Measurements from ENCODE around the gene CDS1.

Gene CDS1

DNA sequence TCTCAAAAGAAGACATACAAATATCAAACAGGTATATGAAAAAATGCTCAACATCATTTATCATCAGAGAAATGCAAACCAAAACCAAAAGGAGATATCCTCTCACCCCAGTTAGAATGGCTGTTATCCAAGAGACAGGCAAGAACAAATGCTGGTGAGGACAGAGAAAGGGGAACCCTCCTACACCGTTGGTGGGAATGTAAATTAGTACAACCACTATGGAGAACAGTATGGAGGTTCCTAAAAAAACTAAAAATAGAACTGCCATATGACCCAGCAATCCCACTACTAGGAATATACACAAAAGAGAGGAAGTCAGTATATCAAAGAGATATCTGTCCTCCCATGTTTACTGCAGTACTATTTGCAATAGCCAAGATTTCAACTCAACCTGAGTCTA, 83.5 kb downstream of the CDS1 start:
- TF ChIP-seq, protein P1, sequence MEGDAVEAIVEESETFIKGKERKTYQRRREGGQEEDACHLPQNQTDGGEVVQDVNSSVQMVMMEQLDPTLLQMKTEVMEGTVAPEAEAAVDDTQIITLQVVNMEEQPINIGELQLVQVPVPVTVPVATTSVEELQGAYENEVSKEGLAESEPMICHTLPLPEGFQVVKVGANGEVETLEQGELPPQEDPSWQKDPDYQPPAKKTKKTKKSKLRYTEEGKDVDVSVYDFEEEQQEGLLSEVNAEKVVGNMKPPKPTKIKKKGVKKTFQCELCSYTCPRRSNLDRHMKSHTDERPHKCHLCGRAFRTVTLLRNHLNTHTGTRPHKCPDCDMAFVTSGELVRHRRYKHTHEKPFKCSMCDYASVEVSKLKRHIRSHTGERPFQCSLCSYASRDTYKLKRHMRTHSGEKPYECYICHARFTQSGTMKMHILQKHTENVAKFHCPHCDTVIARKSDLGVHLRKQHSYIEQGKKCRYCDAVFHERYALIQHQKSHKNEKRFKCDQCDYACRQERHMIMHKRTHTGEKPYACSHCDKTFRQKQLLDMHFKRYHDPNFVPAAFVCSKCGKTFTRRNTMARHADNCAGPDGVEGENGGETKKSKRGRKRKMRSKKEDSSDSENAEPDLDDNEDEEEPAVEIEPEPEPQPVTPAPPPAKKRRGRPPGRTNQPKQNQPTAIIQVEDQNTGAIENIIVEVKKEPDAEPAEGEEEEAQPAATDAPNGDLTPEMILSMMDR (IDR thresholded peaks at IDR 0.05; ENCODE audit: insufficient read depth, missing control alignments): no peak
- no peak for DNase-seq (ENCODE audit: insufficient read length, low spot score)
- no peak for FAIRE-seq

DNA sequence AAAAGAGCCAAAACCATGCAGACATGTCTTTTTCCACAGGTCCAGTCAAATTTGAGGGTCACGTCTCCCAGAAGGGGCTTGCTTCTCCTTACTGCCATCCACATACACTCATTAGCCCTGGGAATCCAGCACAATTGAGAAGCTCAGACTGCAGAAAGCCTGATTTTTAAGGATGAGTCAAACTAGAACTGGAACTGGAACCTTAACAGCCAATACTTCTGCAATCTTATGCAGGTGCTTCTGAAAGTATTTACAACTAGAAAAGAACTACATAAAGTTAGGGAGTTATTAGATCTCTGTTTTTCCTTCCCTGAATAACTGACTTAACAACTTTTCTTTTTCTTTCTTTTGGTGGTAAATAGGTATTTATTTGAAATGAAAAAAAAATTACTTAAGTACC, 86.3 kb downstream of the CDS1 start:
- DNase-seq (ENCODE audit: insufficient read length, low spot score) (no peak), FAIRE-seq (no peak)
- TF ChIP-seq, protein P1 (IDR thresholded peaks at IDR 0.05; ENCODE audit: insufficient read depth, missing control alignments): no peak

DNA sequence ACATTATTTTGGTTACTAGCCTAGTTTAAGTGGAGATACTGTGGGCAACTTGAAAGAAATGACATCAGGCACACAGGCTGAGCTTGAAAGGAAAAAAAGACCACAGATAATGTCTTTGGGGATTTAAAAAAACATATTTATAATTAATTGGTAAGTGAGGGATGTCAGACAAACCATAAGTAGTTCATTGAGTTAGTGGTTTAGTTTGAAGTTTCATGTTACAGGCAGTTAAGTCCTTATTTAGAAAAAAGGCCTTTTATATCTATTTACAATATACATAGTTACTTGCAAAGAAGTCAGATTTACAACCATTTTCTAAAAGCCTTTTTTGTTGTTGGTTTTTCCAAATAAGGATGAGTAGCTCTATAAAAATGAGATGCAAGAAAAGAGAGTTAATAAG, 89.2 kb downstream of the CDS1 start:
- TF ChIP-seq, protein P1 (IDR thresholded peaks at IDR 0.05; ENCODE audit: insufficient read depth, missing control alignments): no peak
- FAIRE-seq (no peak), DNase-seq (ENCODE audit: insufficient read length, low spot score) (no peak)

DNA sequence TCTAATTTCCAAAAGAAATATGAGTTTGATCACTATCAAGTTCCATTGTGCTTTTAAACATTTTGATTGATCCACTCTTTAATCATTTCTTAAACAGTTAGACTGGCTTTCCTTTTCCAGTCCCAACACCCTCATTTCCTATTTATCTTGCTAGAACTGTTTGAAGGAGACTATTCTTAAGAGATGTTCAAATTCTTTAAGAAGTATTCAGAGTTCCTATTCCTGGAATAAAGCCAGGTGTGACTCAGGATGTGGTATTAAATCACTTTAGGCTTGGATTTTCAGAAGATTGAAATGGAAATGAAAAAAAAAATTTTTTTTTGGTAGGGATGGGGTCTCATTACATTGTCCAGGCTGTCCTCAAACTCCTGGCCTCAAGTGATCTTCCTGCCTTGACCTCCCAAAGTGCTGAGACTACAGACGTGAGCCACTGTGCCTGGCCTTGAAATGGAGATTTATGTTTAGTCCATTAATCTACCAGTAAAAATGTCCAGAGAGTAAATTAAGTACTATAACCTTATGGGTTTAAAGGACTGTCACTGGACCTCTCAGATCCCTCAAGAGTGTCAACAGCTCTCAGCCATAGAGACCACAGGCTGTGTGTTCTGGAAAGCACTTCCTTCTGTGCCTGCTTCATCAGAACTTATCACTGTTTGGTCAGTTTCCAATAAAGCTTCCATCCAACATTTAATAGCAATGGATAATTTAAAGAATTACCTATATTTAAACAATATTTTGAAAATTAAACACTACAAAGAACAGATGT, 90.7 kb downstream of the CDS1 start:
- FAIRE-seq (no peak), DNase-seq (ENCODE audit: insufficient read length, low spot score) (no peak)
- TF ChIP-seq, protein P1 (IDR thresholded peaks at IDR 0.05; ENCODE audit: insufficient read depth, missing control alignments): no peak

DNA sequence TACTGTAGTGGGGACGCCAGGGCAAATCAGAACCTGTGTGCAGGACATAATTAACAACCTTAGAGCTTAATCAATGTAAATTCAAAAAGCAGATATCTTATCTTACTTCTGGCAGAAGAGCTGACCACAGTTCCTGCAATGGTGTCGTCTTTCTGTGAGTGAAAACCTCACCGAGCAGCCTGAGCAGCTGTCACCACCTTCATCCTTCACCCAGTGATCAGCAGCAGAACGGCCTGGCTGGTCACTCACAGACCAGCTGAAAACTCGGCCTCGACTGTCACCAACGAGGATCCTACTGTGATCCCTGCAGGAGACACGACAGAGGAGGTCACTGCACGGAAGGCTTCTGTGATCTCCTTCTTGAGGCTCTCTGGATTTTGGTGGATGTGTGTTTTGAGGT, 94.2 kb downstream of the CDS1 start:
- FAIRE-seq (no peak), DNase-seq (ENCODE audit: insufficient read length, low spot score) (no peak)

DNA sequence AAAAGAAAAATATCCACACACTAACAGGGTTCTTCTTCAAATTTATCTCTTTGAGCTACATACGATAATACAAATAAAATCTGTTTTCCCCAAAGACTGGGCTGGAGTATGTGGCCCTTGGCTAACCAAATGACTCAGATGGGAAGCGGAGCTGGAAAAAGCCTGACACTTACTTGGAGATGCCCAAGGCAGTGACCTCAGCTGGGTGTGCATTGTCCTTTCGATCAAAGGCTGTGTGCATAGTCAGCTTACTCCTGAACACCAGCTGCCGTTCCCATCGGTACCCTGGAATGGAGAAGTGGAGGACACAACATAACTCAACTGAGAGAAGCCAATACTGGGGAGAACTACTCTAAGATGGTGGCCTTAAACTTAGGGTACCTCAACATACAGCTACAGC, 95.1 kb downstream of the CDS1 start:
- FAIRE-seq (no peak), DNase-seq (ENCODE audit: insufficient read length, low spot score) (no peak)
- TF ChIP-seq, protein P1 (IDR thresholded peaks at IDR 0.05; ENCODE audit: insufficient read depth, missing control alignments): no peak

More for the DNA sequence above, 94.2 kb downstream of the CDS1 start:
- TF ChIP-seq, protein P1 (IDR thresholded peaks at IDR 0.05; ENCODE audit: insufficient read depth, missing control alignments): no peak

DNA sequence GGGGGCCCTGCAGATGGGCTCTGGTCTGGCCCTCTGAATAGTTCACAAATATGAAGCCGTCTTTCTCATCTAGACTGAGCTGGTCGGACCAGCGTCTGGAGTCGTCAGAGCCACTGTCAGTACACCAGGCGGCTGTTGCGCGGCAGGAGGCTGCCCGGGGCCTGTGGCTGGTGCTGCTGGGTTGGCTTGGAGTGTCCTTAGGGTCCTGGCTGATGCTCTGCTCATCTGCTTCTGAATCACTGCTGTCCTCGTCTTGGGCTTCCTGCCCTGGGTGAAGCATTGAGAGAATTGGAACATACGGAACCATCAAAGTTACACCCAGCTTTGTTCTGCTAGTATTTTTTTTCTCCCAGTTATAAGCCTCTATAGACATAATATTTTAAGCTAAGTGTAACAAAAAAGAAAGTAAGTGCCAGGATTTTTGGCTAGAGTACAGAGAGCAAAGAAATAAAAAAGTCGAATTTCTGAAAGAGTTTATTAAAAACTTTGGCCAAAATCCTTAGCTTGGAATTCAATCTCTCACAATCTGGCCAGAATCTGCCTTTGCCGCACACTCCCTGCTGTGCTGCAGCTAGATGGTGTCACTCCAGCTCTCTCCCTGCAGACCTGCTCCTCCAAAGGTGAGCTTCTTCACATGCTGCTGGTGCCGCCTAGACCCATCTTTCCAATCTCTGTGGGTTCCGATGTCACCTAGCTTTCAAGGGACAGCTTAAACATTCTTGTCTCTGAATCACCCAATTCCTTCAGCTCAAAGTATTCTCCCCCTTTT, 96.2 kb downstream of the CDS1 start:
- DNase-seq (ENCODE audit: insufficient read length, low spot score) (no peak), FAIRE-seq (no peak)
- TF ChIP-seq, protein P1 (IDR thresholded peaks at IDR 0.05; ENCODE audit: insufficient read depth, missing control alignments): no peak
